Left lung (tissue), 10 donors: ENCODE measurements around the gene BCAP31. TPM values are rescaled to one million over a fixed set of nuclear protein-coding genes. Genes with fewer than 3 reads are reported as not detected.

Experiments used
- ATAC-seq: fragments of 200-7000 bp; cut with Tn5 transposase; one replicate; pipeline ENCODE4 v1.9.1; 2020; ENCODE audit warnings: moderate library complexity
- DNase-seq, 4 donors: peaks; one replicate each; pipeline ENCODE4 v3.0.0-alpha.2; 2013 to 2020
- H3K27ac ChIP-seq, 2 donors: fragments of 200-600 bp; sonication (generic) in 1 of 2; one replicate each; pipeline versions ENCODE4 v1.5.0 to v1.8.0; 2020 to 2021
- H3K27me3 ChIP-seq, 2 donors: fragments of 200-600 bp; sonication (generic) in 1 of 2; one replicate each; pipeline versions ENCODE4 v1.5.0 to v1.8.0; 2020 to 2021
- H3K36me3 ChIP-seq, 2 donors: fragments of 200-600 bp; sonication (generic) in 1 of 2; one replicate each; pipeline versions ENCODE4 v1.5.0 to v1.8.0; 2020 to 2021
- H3K4me1 ChIP-seq, 2 donors: fragments of 200-600 bp; one replicate each; pipeline ENCODE4 v1.8.0; 2021
- H3K4me3 ChIP-seq, 2 donors: fragments of 200-600 bp; sonication (generic) in 1 of 2; one replicate each; pipeline versions ENCODE4 v1.5.0 to v1.8.0; 2020 to 2021; ENCODE audit warnings: mild to moderate bottlenecking in 1 of 2
- H3K9me3 ChIP-seq, 2 donors: fragments of 200-600 bp; sonication (generic) in 1 of 2; one replicate each; pipeline versions ENCODE4 v1.5.0 to v1.8.0; 2020 to 2021
- intact Hi-C, 2 donors: fragments of 100-400 bp; cut with DNase I; formaldehyde crosslinking; loops; one replicate each; pipeline versions ENCODE4 v1.11.2 to v1.14.2; 2022
- polyA plus RNA-seq, 6 donors: library from polyadenylated mRNA; unstranded; fragments of 120-200 nt; gene quantifications; one replicate each; pipeline ENCODE4 v1.2.1, GENCODE V29; 2013; ENCODE audit not compliant: insufficient read length in 6 of 6
- total RNA-seq, 2 donors: library from RNA; stranded (reverse); fragmentation: NEBNext Ultra II Directional; extraction: Animal tissue kit (Norgen Biotek cat#: 25700); gene quantifications; one replicate each; pipeline ENCODE4 v1.2.1, GENCODE V29; 2021
- TF ChIP-seq, protein P1 (sequence below), 2 donors: fragments of 200-600 bp; sonication (generic) in 1 of 2; IDR thresholded peaks; one replicate each; pipeline versions ENCODE4 v1.5.0 to v1.8.0; 2021; ENCODE audit warnings: antibody characterized with exemption in 2 of 2
- donor health status: DM: no; HTN: yes; CAD: no.
- donor health status: DM: no; HTN: no; CAD: no.

Gene BCAP31
- total and polyA plus RNA-seq, 8 donors, result 126 to 243 (median 138) TPM

DNA sequence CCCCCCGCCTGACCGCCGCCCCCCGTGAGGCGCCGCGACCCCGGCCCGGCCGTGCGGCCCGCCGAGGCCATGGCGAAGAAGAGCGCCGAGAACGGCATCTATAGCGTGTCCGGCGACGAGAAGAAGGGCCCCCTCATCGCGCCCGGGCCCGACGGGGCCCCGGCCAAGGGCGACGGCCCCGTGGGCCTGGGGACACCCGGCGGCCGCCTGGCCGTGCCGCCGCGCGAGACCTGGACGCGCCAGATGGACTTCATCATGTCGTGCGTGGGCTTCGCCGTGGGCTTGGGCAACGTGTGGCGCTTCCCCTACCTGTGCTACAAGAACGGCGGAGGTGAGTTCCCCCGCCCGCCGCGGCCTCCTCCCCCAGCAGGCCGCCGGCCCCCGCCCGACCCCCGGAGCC is 35.7 kb downstream of the BCAP31 start:
- H3K4me1 ChIP-seq, result no peaks in the 10 kb centered on the region
- DNase-seq, result no peak
- H3K4me3 ChIP-seq, result peak overlapping the region in 1 of 2 donors; percentile 25
- TF ChIP-seq, protein P1, sequence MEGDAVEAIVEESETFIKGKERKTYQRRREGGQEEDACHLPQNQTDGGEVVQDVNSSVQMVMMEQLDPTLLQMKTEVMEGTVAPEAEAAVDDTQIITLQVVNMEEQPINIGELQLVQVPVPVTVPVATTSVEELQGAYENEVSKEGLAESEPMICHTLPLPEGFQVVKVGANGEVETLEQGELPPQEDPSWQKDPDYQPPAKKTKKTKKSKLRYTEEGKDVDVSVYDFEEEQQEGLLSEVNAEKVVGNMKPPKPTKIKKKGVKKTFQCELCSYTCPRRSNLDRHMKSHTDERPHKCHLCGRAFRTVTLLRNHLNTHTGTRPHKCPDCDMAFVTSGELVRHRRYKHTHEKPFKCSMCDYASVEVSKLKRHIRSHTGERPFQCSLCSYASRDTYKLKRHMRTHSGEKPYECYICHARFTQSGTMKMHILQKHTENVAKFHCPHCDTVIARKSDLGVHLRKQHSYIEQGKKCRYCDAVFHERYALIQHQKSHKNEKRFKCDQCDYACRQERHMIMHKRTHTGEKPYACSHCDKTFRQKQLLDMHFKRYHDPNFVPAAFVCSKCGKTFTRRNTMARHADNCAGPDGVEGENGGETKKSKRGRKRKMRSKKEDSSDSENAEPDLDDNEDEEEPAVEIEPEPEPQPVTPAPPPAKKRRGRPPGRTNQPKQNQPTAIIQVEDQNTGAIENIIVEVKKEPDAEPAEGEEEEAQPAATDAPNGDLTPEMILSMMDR (IDR thresholded peaks at IDR 0.05), result no peak
- H3K27ac ChIP-seq, result no peak overlapping the region
- no peaks in the 10 kb centered on the region for H3K36me3 ChIP-seq
- ATAC-seq, result no peak
- intact Hi-C loops, result no loop called here
- peaks cover 0 to 56% of the 10 kb centered on the region in 2 donors for H3K27me3 ChIP-seq
- no peaks in the 10 kb centered on the region for H3K9me3 ChIP-seq

GRCh38 chrX:153688071-153688470 is 36.1 kb downstream of the BCAP31 start:
- intact Hi-C loops, result no loop called here
- peaks cover 0 to 56% of the 10 kb centered on the region in 2 donors for H3K27me3 ChIP-seq
- TF ChIP-seq, protein P1 (IDR thresholded peaks at IDR 0.05), result no peak
- ATAC-seq, result no peak
- no peaks in the 10 kb centered on the region for H3K9me3 ChIP-seq
- no peaks in the 10 kb centered on the region for H3K4me1 ChIP-seq
- H3K4me3 ChIP-seq, result no peak overlapping the region
- no peak overlapping the region for H3K27ac ChIP-seq
- H3K36me3 ChIP-seq, result no peaks in the 10 kb centered on the region
- no peak for DNase-seq

GRCh38 chrX:153687121-153688039 is 36.8 kb downstream of the BCAP31 start, which contains the start of gene SLC6A8:
Gene SLC6A8, plus strand, starts transcription at chrX:153687926. Its CDS starts 649 bp downstream, at chrX:153688575.
- TF ChIP-seq, protein P1 (IDR thresholded peaks at IDR 0.05), result no peak
- Histone ChIP-seq H3K27ac (no peak within 1 kb of the TSS), H3K4me3 (peak within 1 kb of the TSS in 1 of 2 donors; percentile 26), H3K9me3 (no peaks in the 10 kb centered on the region), H3K36me3 (no peaks in the 10 kb centered on the region), H3K4me1 (no peaks in the 10 kb centered on the region), H3K27me3 (peaks cover 0 to 56% of the 10 kb centered on the region in 2 donors)
- intact Hi-C loops, result no loop called here
- peak; percentile 83 for ATAC-seq
- peak; percentile 46 to 84 (median 70) for DNase-seq

DNA sequence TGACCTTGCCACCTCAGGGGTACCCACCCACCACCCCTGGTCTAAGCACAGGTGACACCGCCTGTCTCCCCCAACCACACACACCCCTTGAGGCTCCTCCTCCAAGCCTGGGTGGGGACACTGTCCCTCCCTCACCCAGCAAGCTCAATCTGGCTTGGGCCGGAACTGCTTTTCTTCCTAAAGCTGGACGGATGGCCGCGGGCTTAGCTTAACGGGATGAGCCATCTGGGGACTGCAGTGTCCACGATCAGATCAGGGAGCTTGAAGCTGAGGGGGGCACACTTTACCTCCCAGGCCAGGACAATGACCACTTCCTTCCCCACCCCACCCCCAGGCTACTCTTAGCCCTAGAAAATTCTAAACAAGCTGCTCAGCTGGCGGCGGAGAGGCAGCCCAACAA is 37.5 kb downstream of the BCAP31 start:
- Histone ChIP-seq H3K4me3 (no peak overlapping the region), H3K9me3 (no peaks in the 10 kb centered on the region), H3K4me1 (no peaks in the 10 kb centered on the region), H3K27me3 (peaks cover 0 to 56% of the 10 kb centered on the region in 2 donors), H3K27ac (no peak overlapping the region), H3K36me3 (no peaks in the 10 kb centered on the region)
- no peak for ATAC-seq
- TF ChIP-seq, protein P1 (IDR thresholded peaks at IDR 0.05), result no peak
- intact Hi-C loops, result no loop called here
- no peak for DNase-seq
